Fibroblast of pulmonary artery (primary cell): ENCODE results near the gene TPPP.

ENCODE experiments used
- DNase-seq: peaks from one replicate; pipeline ENCODE4 v3.0.0-alpha.2; 2010; ENCODE audit warnings: low read depth
- H3K4me3 ChIP-seq: replicated peaks from 2 replicates; pipeline ENCODE4 v1.5.1; 2011; ENCODE audit warnings: low read depth, mild to moderate bottlenecking, control low read depth, low read length, moderate library complexity
- CTCF ChIP-seq: IDR thresholded peaks from 2 replicates; pipeline ENCODE4 v1.5.1; 2011; ENCODE audit warnings: mild to moderate bottlenecking, control low read depth, low read length, inconsistent platforms; ENCODE audit errors: missing control alignments

Gene TPPP

GRCh38 chr5:658103-658502, 35.0 kb downstream of the TPPP start:
- DNase-seq = no peak
- H3K4me3 ChIP-seq = no peak overlapping the region
- TF ChIP-seq CTCF = no peak

- no peak for TF ChIP-seq CTCF
- no peak overlapping the region for H3K4me3 ChIP-seq
- peak; percentile 80 for DNase-seq
Observed at GRCh38 chr5:657570-657969, 35.6 kb downstream of the TPPP start.

GRCh38 chr5:655406-655805, 37.7 kb downstream of the TPPP start:
- no peak for DNase-seq
- no peak overlapping the region for H3K4me3 ChIP-seq
- TF ChIP-seq CTCF = no peak

GRCh38 chr5:654071-654778, 38.9 kb downstream of the TPPP start:
- no peak for TF ChIP-seq CTCF
- no peak for DNase-seq
- H3K4me3 ChIP-seq = no peak overlapping the region

- no peak for DNase-seq
- no peak overlapping the region for H3K4me3 ChIP-seq
- no peak for TF ChIP-seq CTCF
Observed at GRCh38 chr5:652773-653350, 40.3 kb downstream of the TPPP start.

GRCh38 chr5:652023-652515, 41.1 kb downstream of the TPPP start:
- no peak for TF ChIP-seq CTCF
- DNase-seq = no peak
- H3K4me3 ChIP-seq = no peak overlapping the region
